ENCODE measurements around the gene RAD51B. TPM values are rescaled to one million over a fixed set of nuclear protein-coding genes. Genes with fewer than 3 reads are reported as not detected.

RAD51B gene
- total RNA-seq, 4 donors from 2014 or later: 6.2 to 39.9 (median 12.9) TPM

- Histone ChIP-seq H3K36me3 (no peaks in the 10 kb centered on the region), H3K27me3 (no peaks in the 10 kb centered on the region), H3K9me3 (peaks cover 0 to 7% (median 0%) of the 10 kb centered on the region in 3 donors), H3K4me1 (peaks cover 13 to 33% (median 27%) of the 10 kb centered on the region in 3 donors), H3K4me3 (no peak overlapping the region), H3K27ac (peak overlapping the region; percentile 67 to 85 (median 80))
- 35 to 41% methylated on average over 5 of the region's 5 CpGs for WGBS, 2 donors
- no peak for DNase-seq
- no peak for TF ChIP-seq CTCF (IDR thresholded peaks at IDR 0.05)
- intact Hi-C loops (cut with DNase I): no loop called here
Observed at GRCh38 chr14:68459480-68460136, 640.0 kb downstream of the RAD51B start.

GRCh38 chr14:68460541-68460940, 641.0 kb downstream of the RAD51B start:
- Histone ChIP-seq H3K27me3 (no peaks in the 10 kb centered on the region), H3K36me3 (no peaks in the 10 kb centered on the region), H3K4me3 (no peak overlapping the region), H3K9me3 (no peaks in the 10 kb centered on the region), H3K4me1 (peaks cover 13 to 41% (median 33%) of the 10 kb centered on the region in 3 donors), H3K27ac (peak overlapping the region; percentile 67 to 85 (median 80))
- TF ChIP-seq POLR2A (IDR thresholded peaks at IDR 0.05) (no peak), CTCF (IDR thresholded peaks at IDR 0.05) (no peak)
- no peak for DNase-seq
- intact Hi-C loops (cut with DNase I): no loop called here
- 88 to 100% methylated on average over 1 of the region's 1 CpG for WGBS, 2 donors

- peaks cover 16 to 43% (median 35%) of the 10 kb centered on the region in 3 donors for H3K4me1 ChIP-seq
- no peaks in the 10 kb centered on the region for H3K27me3 ChIP-seq
- no peaks in the 10 kb centered on the region for H3K9me3 ChIP-seq
- H3K36me3 ChIP-seq: no peaks in the 10 kb centered on the region
- H3K4me3 ChIP-seq: no peak overlapping the region
- intact Hi-C loops (cut with DNase I): no loop called here
- H3K27ac ChIP-seq: peak overlapping the region in 2 of 4 donors; percentile 79 to 85
- 70 to 95% methylated on average over 4 of the region's 4 CpGs for WGBS, 2 donors
- TF ChIP-seq POLR2A (IDR thresholded peaks at IDR 0.05): no peak
- no peak for TF ChIP-seq CTCF (IDR thresholded peaks at IDR 0.05)
- DNase-seq: no peak
Observed at GRCh38 chr14:68461086-68461485, 641.5 kb downstream of the RAD51B start.

- Histone ChIP-seq H3K4me3 (no peak overlapping the region), H3K36me3 (no peaks in the 10 kb centered on the region), H3K27ac (no peak overlapping the region), H3K4me1 (peaks cover 20 to 58% (median 39%) of the 10 kb centered on the region in 3 donors), H3K9me3 (no peaks in the 10 kb centered on the region), H3K27me3 (no peaks in the 10 kb centered on the region)
- TF ChIP-seq CTCF (IDR thresholded peaks at IDR 0.05): peak in 2 of 6 experiments; percentile 13 to 25
- no peak for TF ChIP-seq POLR2A (IDR thresholded peaks at IDR 0.05)
- no peak for DNase-seq
- intact Hi-C loops (cut with DNase I): no loop called here
- WGBS, 2 donors: 93 to 94% methylated on average over 1 of the region's 1 CpG
Observed at GRCh38 chr14:68462683-68463082, 643.1 kb downstream of the RAD51B start.

GRCh38 chr14:68463299-68463698, 643.7 kb downstream of the RAD51B start:
- H3K4me1 ChIP-seq: peaks cover 21 to 58% (median 38%) of the 10 kb centered on the region in 3 donors

More at GRCh38 chr14:68463299-68463698, 643.7 kb downstream of the RAD51B start:
- no peak for DNase-seq
- H3K36me3 ChIP-seq: no peaks in the 10 kb centered on the region
- H3K27ac ChIP-seq: no peak overlapping the region
- no peaks in the 10 kb centered on the region for H3K9me3 ChIP-seq
- intact Hi-C loops (cut with DNase I): no loop called here
- H3K27me3 ChIP-seq: no peaks in the 10 kb centered on the region
- H3K4me3 ChIP-seq: no peak overlapping the region
- no peak for TF ChIP-seq CTCF (IDR thresholded peaks at IDR 0.05)
- no peak for TF ChIP-seq POLR2A (IDR thresholded peaks at IDR 0.05)
